H9 (cell line): ENCODE results near the gene THEM4. TPM values are rescaled to one million over a fixed set of nuclear protein-coding genes. Genes with fewer than 3 reads are reported as not detected.

ENCODE experiments used
- DNase-seq: peaks from one replicate; pipeline ENCODE4 v3.0.0-alpha.2; 2017
- H2AFZ ChIP-seq: one replicate; pipeline ENCODE4 v1.6.1; 2013; ENCODE audit warnings: mild to moderate bottlenecking, low read length, control low read depth, moderate library complexity
- H2AK5ac ChIP-seq: 2 replicates; pipeline ENCODE4 v1.6.1; 2013; ENCODE audit warnings: low read length, control low read depth, mixed read lengths; ENCODE audit not compliant: insufficient read length
- H2BK120ac ChIP-seq: one replicate; pipeline ENCODE4 v1.6.1; 2013; ENCODE audit warnings: low read depth, mild to moderate bottlenecking, low read length, control low read depth, inconsistent platforms; ENCODE audit not compliant: poor library complexity, severe bottlenecking
- H2BK12ac ChIP-seq: 2 replicates; pipeline ENCODE4 v1.6.1; 2013; ENCODE audit warnings: low read length, control low read depth, mixed read lengths, low read depth; ENCODE audit not compliant: insufficient read length
- H2BK15ac ChIP-seq: 2 replicates; pipeline ENCODE4 v1.6.1; 2013; ENCODE audit warnings: low read depth, low read length, control low read depth
- H2BK20ac ChIP-seq: one replicate; pipeline ENCODE4 v1.6.1; 2013; ENCODE audit warnings: low read depth, mild to moderate bottlenecking, low read length, control low read depth, inconsistent platforms; ENCODE audit not compliant: poor library complexity, severe bottlenecking
- H2BK5ac ChIP-seq: 2 replicates; pipeline ENCODE4 v1.6.1; 2013; ENCODE audit warnings: low read length, control low read depth, mixed read lengths; ENCODE audit not compliant: insufficient read length
- H3K14ac ChIP-seq: 2 replicates; pipeline ENCODE4 v1.6.1; 2013; ENCODE audit warnings: low read length, control low read depth; ENCODE audit not compliant: insufficient read depth
- H3K18ac ChIP-seq: 2 replicates; pipeline ENCODE4 v1.6.1; 2013; ENCODE audit warnings: low read depth, mild to moderate bottlenecking, mixed read lengths, low read length, control low read depth; ENCODE audit not compliant: insufficient read length
- H3K23ac ChIP-seq: 2 replicates; pipeline ENCODE4 v1.6.1; 2013; ENCODE audit warnings: low read length, control low read depth, mixed read lengths, low read depth; ENCODE audit not compliant: insufficient read length
- H3K23me2 ChIP-seq: 2 replicates; pipeline ENCODE4 v1.6.1; 2013; ENCODE audit warnings: low read depth, mild to moderate bottlenecking, mixed read lengths, low read length, control low read depth; ENCODE audit not compliant: insufficient read length, poor library complexity, severe bottlenecking
- H3K27ac ChIP-seq: 2 replicates; pipeline ENCODE4 v1.5.1; 2013; ENCODE audit warnings: low read length, control low read depth, mixed read lengths, low read depth; ENCODE audit not compliant: insufficient read length
- H3K27me3 ChIP-seq: 2 replicates; pipeline ENCODE4 v1.6.1; 2013; ENCODE audit warnings: low read length, control low read depth, inconsistent platforms; ENCODE audit not compliant: insufficient read depth
- H3K4ac ChIP-seq: 2 replicates; pipeline ENCODE4 v1.6.1; 2013; ENCODE audit warnings: low read depth, mild to moderate bottlenecking, control low read depth, inconsistent platforms, low read length, moderate library complexity
- H3K4me1 ChIP-seq: 2 replicates; pipeline ENCODE4 v1.6.1; 2013; ENCODE audit warnings: low read length, control low read depth, inconsistent platforms; ENCODE audit not compliant: insufficient read depth
- H3K4me2 ChIP-seq: 2 replicates; pipeline ENCODE4 v1.6.1; 2013; ENCODE audit warnings: low read length, control low read depth, mixed read lengths; ENCODE audit not compliant: insufficient read length, insufficient read depth
- H3K56ac ChIP-seq: 2 replicates; pipeline ENCODE4 v1.6.1; 2013; ENCODE audit warnings: low read depth, mild to moderate bottlenecking, mixed read lengths, low read length, control low read depth; ENCODE audit not compliant: insufficient read length
- H3K79me1 ChIP-seq: 2 replicates; pipeline ENCODE4 v1.6.1; 2013; ENCODE audit warnings: low read depth, mild to moderate bottlenecking, moderate library complexity, low read length, control low read depth, inconsistent platforms; ENCODE audit not compliant: insufficient read depth, poor library complexity, severe bottlenecking
- H3K79me2 ChIP-seq: 2 replicates; pipeline ENCODE4 v1.6.1; 2013; ENCODE audit warnings: low read length, control low read depth, inconsistent platforms; ENCODE audit not compliant: insufficient read depth
- H3K9ac ChIP-seq: 2 replicates; pipeline ENCODE4 v1.6.1; 2013; ENCODE audit warnings: low read length, control low read depth, mixed read lengths; ENCODE audit not compliant: insufficient read length; ENCODE audit errors: extremely low read depth
- H3K9me3 ChIP-seq: one replicate; pipeline ENCODE4 v1.6.1; 2013; ENCODE audit warnings: low read depth, low read length, inconsistent platforms; ENCODE audit not compliant: control insufficient read depth
- H3T11ph ChIP-seq: one replicate; pipeline ENCODE4 v1.6.1; 2013; ENCODE audit warnings: mild to moderate bottlenecking, low read length, control low read depth, inconsistent platforms
- H4K20me1 ChIP-seq: one replicate; pipeline ENCODE4 v1.6.1; 2013; ENCODE audit not compliant: control insufficient read depth, insufficient read length, insufficient read depth
- H4K5ac ChIP-seq: 2 replicates; pipeline ENCODE4 v1.6.1; 2013; ENCODE audit warnings: low read depth, mild to moderate bottlenecking, mixed read lengths, low read length, control low read depth; ENCODE audit not compliant: insufficient read length
- H4K8ac ChIP-seq: replicated peaks from 2 replicates; pipeline ENCODE4 v1.6.1; 2013; ENCODE audit warnings: low read length, control low read depth, mixed read lengths, low read depth; ENCODE audit not compliant: insufficient read length
- H4K91ac ChIP-seq: 2 replicates; pipeline ENCODE4 v1.6.1; 2013; ENCODE audit warnings: low read depth, mild to moderate bottlenecking, moderate library complexity, mixed read lengths, low read length, control low read depth; ENCODE audit not compliant: insufficient read length
- H3K27ac Mint-ChIP-seq, 3 experiments: 2 replicates in 2 of 3; 3 replicates in 1 of 3; pipeline ENCODE4 v1.8.0; 2020 to 2021; ENCODE audit warnings: mixed read lengths in 3 of 3, mild to moderate bottlenecking in 1 of 3, moderate library complexity in 1 of 3
- H3K27me3 Mint-ChIP-seq: 2 replicates; pipeline ENCODE4 v1.8.0; 2021; ENCODE audit warnings: low read depth, mild to moderate bottlenecking, moderate library complexity, mixed read lengths
- H3K36me3 Mint-ChIP-seq, 3 experiments: 2 replicates in 2 of 3; 3 replicates in 1 of 3; pipeline ENCODE4 v1.8.0; 2020 to 2021; ENCODE audit warnings: low read depth in 3 of 3, mixed read lengths in 3 of 3; ENCODE audit not compliant: insufficient read depth in 1 of 3
- H3K4me1 Mint-ChIP-seq, 2 experiments: 2 replicates each; pipeline ENCODE4 v1.8.0; 2020; ENCODE audit warnings: mixed read lengths in 2 of 2
- H3K4me3 Mint-ChIP-seq, 2 experiments: 2 replicates in 1 of 2; 3 replicates in 1 of 2; pipeline ENCODE4 v1.8.0; 2020 to 2021; ENCODE audit warnings: mild to moderate bottlenecking in 2 of 2, mixed read lengths in 2 of 2, moderate library complexity in 1 of 2
- H3K9me3 Mint-ChIP-seq, 2 experiments: 2 replicates in 1 of 2; 3 replicates in 1 of 2; pipeline ENCODE4 v1.8.0; 2020; ENCODE audit warnings: mild to moderate bottlenecking in 2 of 2, mixed read lengths in 2 of 2, moderate library complexity in 1 of 2
- WGBS: extraction: QIAGEN DNeasy Blood & Tissue Kit; methylation state at CpG from one replicate; pipeline ENCODE4 v1.1.7; 2013; ENCODE audit warnings: missing lambda C conversion rate, low lambda C conversion rate, mixed read lengths; ENCODE audit not compliant: insufficient read length; ENCODE audit errors: extremely low coverage; 5-methylcytosine and 5-hydroxymethylcytosine counted together
- total RNA-seq: library from RNA; stranded (reverse); gene quantifications from 2 replicates; pipeline ENCODE4 v1.2.1, GENCODE V29; 2021
- TF ChIP-seq, protein P1 (sequence below): fragments of 200-600 bp; sonication (generic); conservative IDR thresholded peaks from 3 replicates; pipeline ENCODE4 v1.8.0; 2021; ENCODE audit warnings: antibody characterized with exemption, mild to moderate bottlenecking

The THEM4 gene
- total RNA-seq, 1 experiment from 2014 or later: 10.5 TPM

DNA sequence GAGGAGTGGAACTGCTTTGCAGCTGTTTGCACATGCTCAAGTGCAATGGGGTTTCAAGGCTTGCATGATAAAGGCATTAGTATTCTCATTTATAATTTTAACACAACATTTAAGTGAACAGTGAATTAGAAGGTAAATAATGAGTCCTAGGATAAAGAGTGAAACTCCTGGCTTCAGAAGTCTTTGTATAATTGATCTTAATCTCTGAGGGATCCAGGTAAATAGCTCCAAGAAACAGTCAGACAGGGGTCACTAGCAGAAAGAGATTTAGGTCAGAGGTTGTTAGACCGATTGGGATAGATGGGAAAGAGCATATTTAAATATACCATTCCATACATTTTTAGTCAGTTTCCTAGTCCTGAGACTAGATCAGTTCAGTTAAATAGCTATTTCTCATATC, 14.1 kb upstream of the THEM4 start:
- Mint-ChIP-seq H3K36me3 (no peaks in the 10 kb centered on the region), H3K9me3 (peaks cover 0 to 2% of the 10 kb centered on the region in 2 experiments; a peak in 1 of 5 replicates), H3K4me3 (no peak overlapping the region), H3K27me3 (no peaks in the 10 kb centered on the region), H3K27ac (0 out of 7 replicates have a peak overlapping the region, but pooled peaks of 1 of the 3 experiments have one; percentile 21), H3K4me1 (peaks cover 12 to 13% of the 10 kb centered on the region in 2 experiments; a peak in 3 of 4 replicates)
- Histone ChIP-seq H2AFZ (no peak overlapping the region), H3K79me1 (no peaks in the 10 kb centered on the region), H4K8ac (no peak overlapping the region), H3K27ac (no peak overlapping the region), H2AK5ac (no peak overlapping the region), H2BK5ac (no peak overlapping the region), H3K9ac (no peak overlapping the region), H2BK120ac (no peak overlapping the region), H4K20me1 (no peaks in the 10 kb centered on the region), H4K91ac (no peak overlapping the region), H3K4me2 (no peak overlapping the region), H3T11ph (no peak overlapping the region), H3K79me2 (no peaks in the 10 kb centered on the region), H3K9me3 (no peaks in the 10 kb centered on the region), H3K27me3 (no peaks in the 10 kb centered on the region), H3K23ac (no peak overlapping the region), H3K18ac (no peak overlapping the region), H3K4ac (no peak overlapping the region), H3K23me2 (no peaks in the 10 kb centered on the region), H3K14ac (no peak overlapping the region), H2BK12ac (no peak overlapping the region), H3K4me1 (no peaks in the 10 kb centered on the region), H4K5ac (no peak overlapping the region), H3K56ac (no peak overlapping the region), H2BK20ac (no peak overlapping the region), H2BK15ac (no peak overlapping the region)
- no CpG with 5 or more reads among the region's 1 CpG for WGBS
- TF ChIP-seq, protein P1, sequence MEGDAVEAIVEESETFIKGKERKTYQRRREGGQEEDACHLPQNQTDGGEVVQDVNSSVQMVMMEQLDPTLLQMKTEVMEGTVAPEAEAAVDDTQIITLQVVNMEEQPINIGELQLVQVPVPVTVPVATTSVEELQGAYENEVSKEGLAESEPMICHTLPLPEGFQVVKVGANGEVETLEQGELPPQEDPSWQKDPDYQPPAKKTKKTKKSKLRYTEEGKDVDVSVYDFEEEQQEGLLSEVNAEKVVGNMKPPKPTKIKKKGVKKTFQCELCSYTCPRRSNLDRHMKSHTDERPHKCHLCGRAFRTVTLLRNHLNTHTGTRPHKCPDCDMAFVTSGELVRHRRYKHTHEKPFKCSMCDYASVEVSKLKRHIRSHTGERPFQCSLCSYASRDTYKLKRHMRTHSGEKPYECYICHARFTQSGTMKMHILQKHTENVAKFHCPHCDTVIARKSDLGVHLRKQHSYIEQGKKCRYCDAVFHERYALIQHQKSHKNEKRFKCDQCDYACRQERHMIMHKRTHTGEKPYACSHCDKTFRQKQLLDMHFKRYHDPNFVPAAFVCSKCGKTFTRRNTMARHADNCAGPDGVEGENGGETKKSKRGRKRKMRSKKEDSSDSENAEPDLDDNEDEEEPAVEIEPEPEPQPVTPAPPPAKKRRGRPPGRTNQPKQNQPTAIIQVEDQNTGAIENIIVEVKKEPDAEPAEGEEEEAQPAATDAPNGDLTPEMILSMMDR: no peak
- DNase-seq: no peak
